ENCODE data around the gene P2RX5. TPM values are rescaled to one million over a fixed set of nuclear protein-coding genes. Genes with fewer than 3 reads are reported as not detected.

The P2RX5 gene
- total RNA-seq, 1 experiment from 2014 or later: 14.9 TPM

DNA sequence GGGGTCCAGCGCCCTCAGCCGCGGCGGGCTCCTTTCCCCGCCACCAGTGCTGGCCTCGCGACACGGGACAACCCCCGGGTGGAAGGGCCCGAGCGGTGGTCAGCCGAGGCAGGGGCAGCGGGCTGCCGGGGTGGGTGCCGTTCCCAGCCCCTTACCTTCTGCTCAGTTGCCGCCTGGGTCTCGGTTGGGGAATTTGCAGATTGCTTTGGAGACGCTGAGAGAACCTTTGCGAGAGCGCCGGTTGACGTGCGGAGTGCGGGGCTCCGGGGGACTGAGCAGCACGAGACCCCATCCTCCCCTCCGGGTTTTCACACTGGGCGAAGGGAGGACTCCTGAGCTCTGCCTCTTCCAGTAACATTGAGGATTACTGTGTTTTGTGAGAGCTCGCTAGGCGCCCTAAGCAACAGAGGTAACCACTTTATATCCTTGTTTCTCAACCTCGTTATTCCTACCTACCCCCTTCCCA is 59.0 kb downstream of the P2RX5 start:
- TF ChIP-seq, protein P1, sequence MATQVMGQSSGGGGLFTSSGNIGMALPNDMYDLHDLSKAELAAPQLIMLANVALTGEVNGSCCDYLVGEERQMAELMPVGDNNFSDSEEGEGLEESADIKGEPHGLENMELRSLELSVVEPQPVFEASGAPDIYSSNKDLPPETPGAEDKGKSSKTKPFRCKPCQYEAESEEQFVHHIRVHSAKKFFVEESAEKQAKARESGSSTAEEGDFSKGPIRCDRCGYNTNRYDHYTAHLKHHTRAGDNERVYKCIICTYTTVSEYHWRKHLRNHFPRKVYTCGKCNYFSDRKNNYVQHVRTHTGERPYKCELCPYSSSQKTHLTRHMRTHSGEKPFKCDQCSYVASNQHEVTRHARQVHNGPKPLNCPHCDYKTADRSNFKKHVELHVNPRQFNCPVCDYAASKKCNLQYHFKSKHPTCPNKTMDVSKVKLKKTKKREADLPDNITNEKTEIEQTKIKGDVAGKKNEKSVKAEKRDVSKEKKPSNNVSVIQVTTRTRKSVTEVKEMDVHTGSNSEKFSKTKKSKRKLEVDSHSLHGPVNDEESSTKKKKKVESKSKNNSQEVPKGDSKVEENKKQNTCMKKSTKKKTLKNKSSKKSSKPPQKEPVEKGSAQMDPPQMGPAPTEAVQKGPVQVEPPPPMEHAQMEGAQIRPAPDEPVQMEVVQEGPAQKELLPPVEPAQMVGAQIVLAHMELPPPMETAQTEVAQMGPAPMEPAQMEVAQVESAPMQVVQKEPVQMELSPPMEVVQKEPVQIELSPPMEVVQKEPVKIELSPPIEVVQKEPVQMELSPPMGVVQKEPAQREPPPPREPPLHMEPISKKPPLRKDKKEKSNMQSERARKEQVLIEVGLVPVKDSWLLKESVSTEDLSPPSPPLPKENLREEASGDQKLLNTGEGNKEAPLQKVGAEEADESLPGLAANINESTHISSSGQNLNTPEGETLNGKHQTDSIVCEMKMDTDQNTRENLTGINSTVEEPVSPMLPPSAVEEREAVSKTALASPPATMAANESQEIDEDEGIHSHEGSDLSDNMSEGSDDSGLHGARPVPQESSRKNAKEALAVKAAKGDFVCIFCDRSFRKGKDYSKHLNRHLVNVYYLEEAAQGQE (IDR thresholded peaks at IDR 0.05; ENCODE audit: insufficient read depth in 1 of 2, low read depth in 2 of 2, low read length in 1 of 2): no peak
- TF ChIP-seq CTCF (IDR thresholded peaks at IDR 0.05): no peak
- TF ChIP-seq SIN3A (IDR thresholded peaks at IDR 0.05; ENCODE audit: borderline replicate concordance, insufficient read depth, low read depth, low read length): no peak
- no peak for TF ChIP-seq POLR2AphosphoS5 (IDR thresholded peaks at IDR 0.05; ENCODE audit: low read depth, low read length)
- TF ChIP-seq TCF7L2 (IDR thresholded peaks at IDR 0.05; ENCODE audit: low read depth, low read length): no peak
- BruUV-seq (replicated peaks): no TSS peak
- intact Hi-C loops (cut with micrococcal nuclease; ENCODE audit: unreplicated experiment): no loop called here
- Histone ChIP-seq H3K27ac (ENCODE audit: low read length) (peak overlapping the region; percentile 86), H3K9me3 (ENCODE audit: control insufficient read depth, insufficient read depth, low read depth, low read length) (no peaks in the 10 kb centered on the region), H3K36me3 (ENCODE audit: control insufficient read depth, insufficient read depth, low read length) (peaks cover 2% of the 10 kb centered on the region; the same call in 1 of the 2 replicates), H3K4me1 (ENCODE audit: control insufficient read depth, insufficient read depth, low read length) (0 out of 2 replicates have a peak, but pooled peaks cover 4% of the 10 kb centered on the region), H3K4me3 (ENCODE audit: low read depth in 2 of 2, low read length in 2 of 2) (peak overlapping the region; percentile 80 to 85), H3K27me3 (ENCODE audit: control insufficient read depth, insufficient read depth, low read length) (no peaks in the 10 kb centered on the region)
- ATAC-seq (0 out of 2 replicates have a peak, but pooled peaks have one; percentile 2), DNase-seq (ENCODE audit: low read depth, low spot score) (no peak)
- ChIA-PET POLR2A (interaction anchor here (0.5 kb wide), 1 partner anchor 18 kb away, joined by 4 read pairs; no protein-coding TSS in a partner anchor), CTCF (no interaction called here)
- in situ Hi-C loops (cut with HindIII; ENCODE audit: low pct_unique_long_range_greater_than_20kb, low sequenced_read_pairs): no loop called here

DNA sequence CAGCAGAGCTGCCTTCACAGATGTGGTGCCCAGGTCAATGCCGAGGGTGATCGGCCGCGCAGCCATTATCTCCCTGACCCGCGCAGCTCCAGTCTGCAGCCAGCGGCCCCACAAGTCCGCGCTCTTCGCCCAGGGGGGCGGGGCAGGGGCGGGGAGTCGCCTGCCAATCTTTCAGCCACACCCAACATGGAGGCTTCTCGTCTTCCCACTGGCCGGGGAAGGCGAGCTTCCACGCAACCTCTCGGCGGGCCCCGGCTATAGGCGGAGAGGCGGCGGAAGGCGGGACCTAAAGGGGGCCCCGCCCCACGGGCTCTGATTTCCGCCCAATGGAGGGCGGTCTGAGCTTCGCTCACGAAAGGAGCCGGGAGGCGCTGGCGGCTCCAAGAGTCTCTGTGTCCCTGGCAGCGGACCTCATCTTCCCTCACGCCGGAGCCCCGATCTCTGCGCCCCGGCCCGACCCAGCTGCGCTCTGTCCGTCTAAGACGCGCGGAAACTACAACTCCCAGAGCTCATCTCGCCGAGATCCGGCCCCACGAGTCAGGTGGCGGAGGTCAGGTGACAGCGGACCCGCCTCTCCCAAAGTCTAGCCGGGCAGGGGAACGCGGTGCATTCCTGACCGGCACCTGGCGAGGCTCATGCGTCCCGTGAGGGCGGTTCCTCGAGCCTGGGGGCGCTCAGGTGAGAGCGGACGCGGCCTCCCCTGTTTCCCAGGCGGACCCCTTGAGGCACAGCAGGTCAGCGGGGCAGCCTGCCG is 59.6 kb downstream of the P2RX5 start, which contains the start of the genes CTNS and SHPK:
CTNS (plus strand) TSS at position 607 of the 754 bp plus-strand sequence. CDS start 3,447 bp downstream, outside the sequence.
SHPK (minus strand) TSS at position 97 of the 754 bp plus-strand sequence; CDS start at position 66, 31 bp downstream.
- ChIA-PET CTCF (interaction anchor here (0.6 kb wide), 1 partner anchor 27 kb away, joined by 3 read pairs; no protein-coding TSS in a partner anchor), POLR2A (interaction anchor here (0.5 to 0.8 kb wide), 5 partner anchors 21 to 975 kb away, joined by 3 to 10 read pairs (median 4); partner anchors contain the start of gene EMC6)
- DNase-seq (ENCODE audit: low read depth, low spot score) (peak; percentile 64), ATAC-seq (peak; percentile 99)
- BruUV-seq (replicated peaks): no TSS peak
- H3K4me1 ChIP-seq (ENCODE audit: control insufficient read depth, insufficient read depth, low read length): 0 out of 2 replicates have a peak, but pooled peaks cover 4% of the 10 kb centered on the region
- H3K27me3 ChIP-seq (ENCODE audit: control insufficient read depth, insufficient read depth, low read length): no peaks in the 10 kb centered on the region
- intact Hi-C loops (cut with micrococcal nuclease; ENCODE audit: unreplicated experiment) (no loop called here), in situ Hi-C loops (cut with HindIII; ENCODE audit: low pct_unique_long_range_greater_than_20kb, low sequenced_read_pairs) (no loop called here)
- peak; percentile 52; the same call in 1 of the 2 replicates for TF ChIP-seq SIN3A (IDR thresholded peaks at IDR 0.05; ENCODE audit: borderline replicate concordance, insufficient read depth, low read depth, low read length)
- TF ChIP-seq TCF7L2 (IDR thresholded peaks at IDR 0.05; ENCODE audit: low read depth, low read length): no peak
- TF ChIP-seq POLR2AphosphoS5 (IDR thresholded peaks at IDR 0.05; ENCODE audit: low read depth, low read length): peak; percentile 55; the same call in 1 of the 2 replicates
- H3K36me3 ChIP-seq (ENCODE audit: control insufficient read depth, insufficient read depth, low read length): peaks cover 2% of the 10 kb centered on the region; the same call in 1 of the 2 replicates
- H3K4me3 ChIP-seq (ENCODE audit: low read depth in 2 of 2, low read length in 2 of 2): peak within 1 kb of the TSS; percentile 80 to 85
- H3K27ac ChIP-seq (ENCODE audit: low read length): peak within 1 kb of the TSS; percentile 86
- no peaks in the 10 kb centered on the region for H3K9me3 ChIP-seq (ENCODE audit: control insufficient read depth, insufficient read depth, low read depth, low read length)

Data from Panc1 (cell line).